HAP-1 (cell line): ENCODE data around the gene TBC1D5.
"Not testable (repeated sequence)": the region's sequence is repeated elsewhere in the genome, so short reads cannot be mapped to it uniquely, and the experiment has no call there.

Source experiments
- DNase-seq, 2 experiments: peaks; one replicate each; pipeline ENCODE4 v3.0.0-alpha.2; 2016 to 2020; ENCODE audit warnings: low spot score in 2 of 2
- H3K27me3 ChIP-seq: fragments of 250-450 bp; sonication (Bioruptor Pico); 2 replicates; pipeline ENCODE4 v1.5.1; 2020; ENCODE audit warnings: low read depth, mild to moderate bottlenecking, moderate library complexity
- H3K36me3 ChIP-seq: fragments of 250-450 bp; sonication (Bioruptor Pico); replicated peaks from 2 replicates; pipeline ENCODE4 v1.5.1; 2020; ENCODE audit warnings: mild to moderate bottlenecking
- H3K4me1 ChIP-seq: fragments of 250-450 bp; sonication (Bioruptor Pico); 2 replicates; pipeline ENCODE4 v1.5.1; 2020; ENCODE audit warnings: mild to moderate bottlenecking
- H3K4me3 ChIP-seq: fragments of 250-450 bp; sonication (Bioruptor Pico); 2 replicates; pipeline ENCODE4 v1.5.1; 2020; ENCODE audit warnings: mild to moderate bottlenecking, moderate library complexity
- H3K9me3 ChIP-seq: fragments of 250-450 bp; sonication (Bioruptor Pico); 2 replicates; pipeline ENCODE4 v1.5.1; 2020; ENCODE audit warnings: mild to moderate bottlenecking, moderate library complexity
- in situ Hi-C: fragments of 300-500 bp; cut with MboI; formaldehyde crosslinking; loops from 3 replicates; pipeline ENCODE4 v1.14.3; 2020; ENCODE audit warnings: low sequenced_read_pairs, inconsistent platforms, mixed read lengths

The TBC1D5 gene

DNA sequence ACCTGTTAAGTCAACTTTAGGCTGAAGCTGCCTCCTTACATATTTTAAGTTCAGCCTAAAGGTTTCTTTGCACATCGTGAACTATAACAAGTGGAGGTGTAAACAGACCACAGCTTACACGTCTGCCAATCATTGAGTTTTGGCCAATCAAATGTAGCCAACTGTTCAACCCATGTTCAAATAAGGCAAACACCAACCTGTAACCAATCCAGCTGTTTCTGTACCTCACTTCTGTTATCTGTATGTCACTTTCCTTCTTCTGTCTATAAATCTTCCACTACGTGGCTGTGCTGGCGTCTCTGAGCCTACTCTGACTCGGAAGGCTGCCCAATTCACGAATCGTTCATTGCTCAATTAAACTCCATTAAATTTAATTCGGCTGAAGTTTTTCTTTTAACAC is 356.0 kb downstream of the TBC1D5 start:
- H3K27me3 ChIP-seq, result no peaks in the 10 kb centered on the region
- in situ Hi-C loops, result no loop called here
- DNase-seq, result no peak
- H3K36me3 ChIP-seq, result no peaks in the 10 kb centered on the region
- no peaks in the 10 kb centered on the region for H3K9me3 ChIP-seq
- no peaks in the 10 kb centered on the region for H3K4me1 ChIP-seq
- no peak overlapping the region for H3K4me3 ChIP-seq

DNA sequence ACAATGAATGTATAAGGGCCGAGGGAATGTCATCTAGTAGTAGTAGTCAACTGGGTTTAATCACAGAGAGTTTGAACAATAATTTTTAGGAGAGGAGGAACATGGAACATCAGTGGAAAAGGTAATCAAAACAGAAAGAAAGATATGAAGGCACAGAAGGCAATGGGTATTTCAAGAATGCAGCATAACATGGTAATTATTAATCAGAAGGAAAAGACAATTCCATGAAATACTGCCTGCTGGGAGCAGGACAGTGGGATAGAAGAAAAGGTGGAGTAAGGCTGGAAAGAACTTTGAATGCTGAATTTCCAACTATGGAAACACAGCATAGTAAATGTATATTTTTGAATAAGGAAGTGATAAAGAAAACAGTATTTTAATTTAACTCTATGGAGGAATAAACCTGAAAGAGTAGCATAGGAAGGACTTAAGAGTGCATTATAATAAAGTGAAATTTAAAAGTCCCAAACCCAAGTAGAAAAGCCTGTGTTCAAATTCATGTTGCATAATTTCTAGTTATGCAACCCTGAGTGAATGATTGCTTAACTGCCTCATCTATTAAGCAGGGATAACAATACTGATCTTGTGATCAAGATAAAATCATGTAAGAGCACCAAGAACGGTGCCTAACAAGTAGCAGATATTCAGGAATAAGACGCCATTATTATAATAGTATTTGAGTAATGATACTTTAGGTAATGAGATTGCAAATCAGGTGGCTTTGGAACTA is 357.7 kb downstream of the TBC1D5 start:
- no peak for DNase-seq
- Histone ChIP-seq H3K27me3 (no peaks in the 10 kb centered on the region), H3K4me3 (no peak overlapping the region), H3K9me3 (no peaks in the 10 kb centered on the region), H3K4me1 (no peaks in the 10 kb centered on the region), H3K36me3 (no peaks in the 10 kb centered on the region)
- in situ Hi-C loops, result no loop called here

DNA sequence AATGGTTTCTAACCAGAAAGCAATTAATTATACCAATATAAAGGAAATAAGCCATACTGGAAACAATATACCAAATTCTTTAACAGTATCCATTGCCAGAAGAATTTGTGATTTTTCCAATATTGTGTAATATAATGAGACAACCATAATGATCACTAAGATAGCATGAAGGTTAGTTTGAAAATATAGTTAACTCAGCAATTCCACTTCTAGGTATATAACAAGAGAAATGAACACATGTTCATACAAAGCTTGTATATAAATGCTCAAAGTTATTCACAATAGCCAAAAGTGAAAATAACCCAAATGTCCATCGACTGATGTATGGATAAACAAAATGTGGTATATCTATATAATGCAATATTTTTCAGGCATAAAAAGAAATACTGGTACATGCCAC is 369.1 kb downstream of the TBC1D5 start:
- Histone ChIP-seq H3K4me1 (no peaks in the 10 kb centered on the region), H3K4me3 (no peak overlapping the region), H3K36me3 (no peaks in the 10 kb centered on the region), H3K9me3 (no peaks in the 10 kb centered on the region), H3K27me3 (no peaks in the 10 kb centered on the region)
- in situ Hi-C loops, result no loop called here
- no peak for DNase-seq

DNA sequence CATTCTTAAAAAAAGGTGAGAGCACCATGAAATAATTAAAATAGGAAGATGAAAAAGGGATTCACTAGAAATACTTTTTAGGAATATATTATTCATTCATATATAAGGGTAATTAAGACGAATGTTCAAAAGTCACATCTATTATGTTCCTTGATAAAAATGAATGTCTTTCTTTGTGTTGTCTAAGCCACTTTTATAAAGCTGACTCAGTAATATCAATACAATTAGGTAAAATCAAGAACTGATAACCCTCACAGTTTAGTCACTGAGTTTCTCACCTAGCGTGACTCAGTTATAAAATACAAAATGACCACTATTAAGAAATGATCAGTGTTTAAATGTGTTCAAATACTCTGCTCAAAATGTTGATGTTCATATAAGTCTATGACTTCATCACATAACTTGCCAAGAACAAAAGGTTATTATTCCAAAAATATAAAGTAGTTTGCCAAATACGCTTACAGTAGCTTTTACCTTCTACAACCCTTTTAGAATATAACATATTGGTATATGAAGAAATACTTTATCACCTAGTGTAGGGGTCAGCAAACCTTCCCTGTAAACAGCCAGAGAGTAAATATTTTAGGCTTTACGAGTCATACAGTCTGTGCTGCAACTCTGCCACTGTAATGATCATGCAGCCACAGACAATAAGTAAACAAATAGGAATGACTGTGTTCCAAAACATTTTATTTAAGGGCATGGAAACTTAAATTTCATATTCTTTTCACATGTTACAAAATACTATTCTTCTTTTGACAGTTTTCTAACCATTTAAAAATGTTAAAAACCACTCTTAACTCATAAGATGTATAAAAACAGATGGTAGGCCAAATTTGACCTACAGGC is 369.8 kb downstream of the TBC1D5 start:
- H3K27me3 ChIP-seq, result no peaks in the 10 kb centered on the region
- in situ Hi-C loops, result no loop called here
- no peaks in the 10 kb centered on the region for H3K4me1 ChIP-seq
- H3K4me3 ChIP-seq, result no peak overlapping the region
- H3K36me3 ChIP-seq, result no peaks in the 10 kb centered on the region
- H3K9me3 ChIP-seq, result no peaks in the 10 kb centered on the region
- no peak for DNase-seq

DNA sequence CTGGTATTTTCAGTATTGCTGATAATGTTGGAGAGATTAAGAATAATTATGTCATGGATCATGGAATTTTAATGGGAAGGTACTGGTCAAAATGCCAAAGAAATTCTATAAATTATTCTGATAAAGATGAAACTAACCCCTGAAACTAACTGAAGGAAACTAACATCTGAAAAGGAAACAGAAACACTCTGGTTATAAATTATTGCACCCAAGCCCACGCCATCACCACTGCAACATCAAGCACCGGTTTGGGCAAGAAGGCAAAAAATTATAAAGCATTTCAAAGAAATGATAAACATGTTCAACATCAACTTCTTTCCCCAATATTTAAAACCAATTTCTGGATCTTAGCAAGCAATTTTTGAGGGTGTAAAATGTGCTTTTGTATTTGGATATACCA is 372.5 kb downstream of the TBC1D5 start:
- Histone ChIP-seq H3K4me3 (no peak overlapping the region), H3K36me3 (no peaks in the 10 kb centered on the region), H3K4me1 (no peaks in the 10 kb centered on the region), H3K27me3 (no peaks in the 10 kb centered on the region), H3K9me3 (no peaks in the 10 kb centered on the region)
- in situ Hi-C loops, result no loop called here
- no peak for DNase-seq

DNA sequence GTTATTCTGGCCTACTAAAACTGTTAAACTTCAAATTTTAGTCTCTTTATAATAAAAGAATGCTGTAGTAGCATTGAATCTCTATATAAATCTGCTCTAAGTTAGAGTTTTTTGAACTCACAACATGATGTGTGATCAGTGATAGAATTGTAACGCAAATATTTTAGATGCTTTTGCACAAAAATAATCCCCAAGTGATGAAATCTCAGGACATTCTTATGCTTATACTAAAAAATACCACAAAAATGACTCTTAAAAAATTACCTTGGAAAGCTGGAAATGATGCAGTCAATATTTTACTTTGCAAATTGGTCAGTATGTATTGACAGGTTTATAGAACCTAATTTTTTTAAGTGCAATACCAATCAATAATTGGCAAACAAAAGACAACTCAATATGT is 375.3 kb downstream of the TBC1D5 start:
- H3K36me3 ChIP-seq, result no peaks in the 10 kb centered on the region
- H3K27me3 ChIP-seq, result no peaks in the 10 kb centered on the region
- H3K4me3 ChIP-seq, result no peak overlapping the region
- in situ Hi-C loops, result no loop called here
- H3K9me3 ChIP-seq, result no peaks in the 10 kb centered on the region
- no peaks in the 10 kb centered on the region for H3K4me1 ChIP-seq
- DNase-seq, result no peak

DNA sequence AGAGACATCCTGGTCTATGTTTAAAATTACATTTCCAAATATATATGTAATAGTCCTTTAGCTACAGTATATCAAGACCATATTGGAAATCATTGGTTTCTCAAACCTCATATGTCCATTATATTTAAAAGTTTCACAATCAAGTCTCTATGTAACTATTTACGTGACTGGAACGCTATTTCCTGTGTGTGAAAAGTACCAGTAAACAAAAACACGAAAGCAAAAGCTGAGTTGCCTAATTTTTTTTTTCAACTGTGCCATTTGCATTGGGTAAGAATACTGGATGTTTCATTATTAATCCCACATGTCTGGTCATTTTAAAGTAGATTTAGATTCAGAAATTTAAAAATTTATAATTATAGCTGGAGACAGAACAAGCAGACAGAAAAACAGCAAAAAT is 381.4 kb downstream of the TBC1D5 start:
- H3K36me3 ChIP-seq, result no peaks in the 10 kb centered on the region
- no peak for DNase-seq
- peaks cover under 1% of the 10 kb centered on the region; the same call in 1 of the 2 replicates for H3K4me1 ChIP-seq
- in situ Hi-C loops, result no loop called here
- H3K27me3 ChIP-seq, result no peaks in the 10 kb centered on the region
- H3K4me3 ChIP-seq, result no peak overlapping the region
- no peaks in the 10 kb centered on the region for H3K9me3 ChIP-seq

DNA sequence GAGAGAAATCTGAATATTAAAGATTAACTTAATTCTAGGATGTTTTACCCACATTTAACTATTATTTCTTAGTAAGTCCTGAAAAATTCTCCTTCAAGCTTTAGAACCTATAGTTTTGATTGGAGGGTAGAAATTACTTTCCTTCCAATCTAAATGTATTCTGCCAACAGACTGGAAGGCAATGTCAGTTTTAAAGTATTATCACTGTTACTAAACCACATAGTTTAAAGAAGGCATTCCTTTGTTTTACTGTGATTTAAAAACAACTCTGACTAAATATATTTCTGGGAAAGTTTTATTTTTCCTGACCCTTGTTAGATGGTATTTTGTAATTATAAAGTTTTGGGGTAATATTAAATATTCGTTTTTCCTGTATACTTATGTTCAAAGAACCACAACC is 382.5 kb downstream of the TBC1D5 start:
- no peak for DNase-seq
- in situ Hi-C loops, result no loop called here
- no peak overlapping the region for H3K4me3 ChIP-seq
- no peaks in the 10 kb centered on the region for H3K36me3 ChIP-seq
- no peaks in the 10 kb centered on the region for H3K9me3 ChIP-seq
- no peaks in the 10 kb centered on the region for H3K27me3 ChIP-seq
- H3K4me1 ChIP-seq, result peaks cover 4% of the 10 kb centered on the region; the same call in 1 of the 2 replicates

DNA sequence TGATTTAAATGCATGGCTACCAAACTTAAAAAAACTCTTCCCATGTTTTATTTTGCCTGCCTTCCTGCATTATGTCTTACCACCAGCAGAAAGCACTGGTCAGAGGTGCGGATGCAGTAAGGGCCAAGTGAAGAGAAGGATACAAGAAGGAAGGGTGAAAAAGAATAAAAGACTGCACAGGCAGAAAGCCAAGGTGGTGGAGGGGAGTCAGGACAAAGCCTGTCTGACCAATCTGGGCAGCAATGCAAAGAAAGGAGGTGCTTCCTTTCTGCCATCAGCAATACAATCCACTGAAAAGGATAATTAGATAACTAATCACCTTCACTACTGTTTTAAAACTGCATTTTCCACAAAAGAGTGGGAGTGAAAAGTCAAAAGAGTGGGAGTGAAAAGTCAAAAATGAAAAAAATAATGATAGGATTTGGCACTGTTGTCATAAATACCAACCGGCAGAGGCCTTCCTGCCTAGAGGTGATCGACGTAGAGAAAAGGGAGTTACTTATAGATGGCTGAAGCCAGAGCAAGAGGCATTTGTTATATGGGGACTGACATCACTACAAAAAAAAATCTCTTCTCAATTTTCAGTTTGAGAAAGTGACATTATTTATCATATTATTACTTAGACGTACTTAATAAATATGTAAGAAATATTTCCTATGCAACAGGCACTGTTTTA is 385.3 kb downstream of the TBC1D5 start:
- no peak for DNase-seq
- H3K36me3 ChIP-seq, result no peaks in the 10 kb centered on the region
- H3K4me3 ChIP-seq, result no peak overlapping the region
- in situ Hi-C loops, result no loop called here
- H3K9me3 ChIP-seq, result no peaks in the 10 kb centered on the region
- H3K4me1 ChIP-seq, result peaks cover 14% of the 10 kb centered on the region
- H3K27me3 ChIP-seq, result no peaks in the 10 kb centered on the region

DNA sequence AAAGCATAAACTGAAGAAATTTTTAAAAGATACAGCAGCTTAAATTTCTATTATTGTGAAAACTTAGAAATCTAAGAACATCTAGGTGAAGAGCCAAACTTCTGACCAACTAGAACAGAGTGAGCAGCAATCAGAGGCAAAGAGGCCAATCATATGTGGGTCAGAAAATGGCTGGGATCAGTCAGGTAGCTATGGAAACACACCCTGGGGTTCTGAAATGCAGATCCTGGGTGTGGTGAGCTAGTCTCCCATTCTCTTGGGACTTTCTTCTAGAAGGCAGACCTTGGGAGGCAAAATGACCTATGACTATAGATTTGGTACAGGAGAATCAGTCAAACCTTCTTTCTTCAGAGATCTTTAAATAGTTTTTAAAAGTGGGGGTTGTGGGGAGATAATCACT is 385.8 kb downstream of the TBC1D5 start:
- Histone ChIP-seq H3K9me3 (no peaks in the 10 kb centered on the region), H3K27me3 (no peaks in the 10 kb centered on the region), H3K4me3 (no peak overlapping the region), H3K36me3 (no peaks in the 10 kb centered on the region), H3K4me1 (peaks cover 14% of the 10 kb centered on the region)
- DNase-seq, result no peak
- in situ Hi-C loops, result no loop called here

DNA sequence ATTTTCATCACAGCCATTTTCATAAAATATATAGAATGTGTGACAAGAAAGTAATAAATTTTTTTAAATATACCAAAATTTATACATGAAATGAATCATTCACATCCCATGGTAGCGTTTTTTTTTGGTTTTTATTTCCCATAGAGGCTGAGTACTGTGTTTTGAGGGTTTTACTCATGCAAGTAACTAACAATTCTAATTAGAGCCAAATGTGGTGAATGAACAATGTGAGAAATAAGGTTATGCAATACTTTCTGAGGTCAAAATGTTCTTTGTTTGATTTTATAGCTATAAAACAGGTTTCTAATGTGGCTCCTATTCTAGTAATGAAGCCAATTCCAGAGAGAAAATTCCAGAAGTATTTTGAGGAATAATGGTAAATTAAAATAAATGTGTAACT is 386.8 kb downstream of the TBC1D5 start:
- no peaks in the 10 kb centered on the region for H3K36me3 ChIP-seq
- in situ Hi-C loops, result no loop called here
- no peaks in the 10 kb centered on the region for H3K9me3 ChIP-seq
- no peaks in the 10 kb centered on the region for H3K27me3 ChIP-seq
- H3K4me1 ChIP-seq, result peaks cover 14% of the 10 kb centered on the region
- DNase-seq, result no peak
- H3K4me3 ChIP-seq, result no peak overlapping the region

DNA sequence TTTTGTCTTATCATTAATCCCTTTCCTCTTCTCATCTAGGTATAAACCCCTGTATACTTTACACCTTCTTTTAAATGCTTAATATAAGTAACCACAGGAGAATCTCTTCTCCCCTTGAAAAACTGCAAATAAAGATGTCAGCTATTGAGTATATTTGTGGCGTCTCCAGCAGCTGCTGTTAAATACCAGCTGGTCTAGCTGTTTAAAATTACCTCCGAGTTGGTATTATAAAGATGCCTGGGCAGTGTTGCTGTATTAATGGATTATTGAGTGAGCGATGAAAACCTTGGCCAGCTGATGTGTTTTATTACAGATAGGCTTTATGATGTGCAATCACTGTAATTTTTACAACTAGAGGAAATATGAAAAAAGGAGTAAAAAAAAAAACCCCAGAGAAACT is 388.1 kb downstream of the TBC1D5 start:
- DNase-seq, result no peak
- in situ Hi-C loops, result no loop called here
- Histone ChIP-seq H3K4me1 (peaks cover 14% of the 10 kb centered on the region), H3K4me3 (no peak overlapping the region), H3K36me3 (no peaks in the 10 kb centered on the region), H3K27me3 (no peaks in the 10 kb centered on the region), H3K9me3 (no peaks in the 10 kb centered on the region)

DNA sequence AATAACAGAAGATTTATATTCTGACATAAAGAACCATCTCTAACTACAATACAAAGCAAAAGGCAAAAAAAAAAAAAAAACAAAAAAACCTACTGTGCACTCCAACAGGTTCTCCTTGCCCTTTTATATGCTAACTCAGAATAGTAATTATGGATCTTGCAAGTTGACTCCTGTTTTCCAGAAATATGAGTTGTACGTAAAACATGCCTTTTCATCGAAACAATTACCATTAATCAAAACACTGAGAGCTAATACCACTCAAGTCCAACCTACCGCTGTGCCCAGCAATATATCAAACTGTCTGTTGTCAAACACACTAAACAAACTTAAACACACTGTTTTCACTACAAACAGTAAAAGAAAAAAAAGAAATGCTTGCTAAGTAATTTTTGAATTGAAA is 389.8 kb downstream of the TBC1D5 start:
- Histone ChIP-seq H3K9me3 (no peaks in the 10 kb centered on the region), H3K4me1 (peaks cover 14% of the 10 kb centered on the region), H3K36me3 (no peaks in the 10 kb centered on the region), H3K27me3 (no peaks in the 10 kb centered on the region), H3K4me3 (no peak overlapping the region)
- in situ Hi-C loops, result no loop called here
- peak in 1 of 2 experiments; percentile 36 for DNase-seq

DNA sequence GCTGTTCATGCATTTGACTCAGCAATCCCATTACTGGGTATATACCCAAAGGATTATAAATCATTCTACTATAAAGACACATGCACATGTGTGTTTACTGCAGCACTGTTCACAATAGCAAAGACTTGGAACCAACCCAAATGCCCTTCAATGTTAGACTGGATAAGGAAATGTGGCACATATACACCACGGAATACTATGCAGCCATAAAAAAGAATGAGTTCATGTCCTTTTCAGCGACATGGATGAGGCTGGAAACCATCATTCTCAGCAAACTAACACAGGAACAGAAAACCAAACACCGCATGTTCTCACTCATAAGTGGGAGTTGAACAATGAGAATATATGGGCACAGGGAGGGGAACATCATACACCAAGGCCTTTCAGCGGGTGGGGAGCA is 391.2 kb downstream of the TBC1D5 start:
- in situ Hi-C loops, DNase-seq, H3K9me3 ChIP-seq, H3K36me3 ChIP-seq, H3K27me3 ChIP-seq, H3K4me3 ChIP-seq: not testable (repeated sequence)
- peaks cover 14% of the 10 kb centered on the region for H3K4me1 ChIP-seq
